SK-N-SH treated with all-trans-retinoic acid at 6 μM for 48 hours (cell line): ENCODE measurements around the gene SRPK3.

ENCODE experiments used
- ARNTL ChIP-seq: fragments of 450-650 bp; formaldehyde crosslinking; IDR thresholded peaks from 2 replicates; pipeline ENCODE4 v1.5.0; 2020; ENCODE audit warnings: low read depth, mild to moderate bottlenecking, moderate library complexity, borderline replicate concordance
- BACH2 ChIP-seq: fragments of 250-450 bp; sonication (Bioruptor Pico); IDR thresholded peaks from 2 replicates; pipeline ENCODE4 v1.9.0; 2021; ENCODE audit warnings: mild to moderate bottlenecking, borderline replicate concordance
- PPARA ChIP-seq: fragments of 250-450 bp; sonication (Bioruptor Pico); IDR thresholded peaks from 2 replicates; pipeline ENCODE4 v1.5.0; 2020; ENCODE audit warnings: mild to moderate bottlenecking, borderline replicate concordance
- TCF4 ChIP-seq: fragments of 250-450 bp; sonication (Bioruptor Pico); IDR thresholded peaks from 2 replicates; pipeline ENCODE4 v1.8.0; 2021; ENCODE audit warnings: mild to moderate bottlenecking, moderate library complexity, borderline replicate concordance
- ZFP3 ChIP-seq: fragments of 250-450 bp; sonication (Bioruptor Pico); IDR thresholded peaks from 2 replicates; pipeline ENCODE4 v1.5.0; 2020; ENCODE audit warnings: mild to moderate bottlenecking, moderate library complexity
- ZNF70 ChIP-seq: fragments of 450-650 bp; formaldehyde crosslinking; IDR thresholded peaks from 2 replicates; pipeline ENCODE4 v1.5.0; 2020; ENCODE audit warnings: mild to moderate bottlenecking, moderate library complexity
- TF ChIP-seq, protein P1 (sequence below): fragments of 250-450 bp; sonication (Bioruptor Pico); IDR thresholded peaks from 2 replicates; pipeline ENCODE4 v1.5.1; 2020; ENCODE audit warnings: low read depth, mild to moderate bottlenecking, moderate library complexity
- TF ChIP-seq, protein P2 (sequence below): fragments of 250-450 bp; sonication (Bioruptor Pico); IDR thresholded peaks from 2 replicates; pipeline ENCODE4 v1.8.0; 2020; ENCODE audit warnings: mild to moderate bottlenecking, moderate library complexity, borderline replicate concordance
- TF ChIP-seq, protein P3 (sequence below): fragments of 250-450 bp; sonication (Bioruptor Pico); IDR thresholded peaks from 2 replicates; pipeline ENCODE4 v1.5.0; 2020; ENCODE audit warnings: mild to moderate bottlenecking, moderate library complexity

DNA sequence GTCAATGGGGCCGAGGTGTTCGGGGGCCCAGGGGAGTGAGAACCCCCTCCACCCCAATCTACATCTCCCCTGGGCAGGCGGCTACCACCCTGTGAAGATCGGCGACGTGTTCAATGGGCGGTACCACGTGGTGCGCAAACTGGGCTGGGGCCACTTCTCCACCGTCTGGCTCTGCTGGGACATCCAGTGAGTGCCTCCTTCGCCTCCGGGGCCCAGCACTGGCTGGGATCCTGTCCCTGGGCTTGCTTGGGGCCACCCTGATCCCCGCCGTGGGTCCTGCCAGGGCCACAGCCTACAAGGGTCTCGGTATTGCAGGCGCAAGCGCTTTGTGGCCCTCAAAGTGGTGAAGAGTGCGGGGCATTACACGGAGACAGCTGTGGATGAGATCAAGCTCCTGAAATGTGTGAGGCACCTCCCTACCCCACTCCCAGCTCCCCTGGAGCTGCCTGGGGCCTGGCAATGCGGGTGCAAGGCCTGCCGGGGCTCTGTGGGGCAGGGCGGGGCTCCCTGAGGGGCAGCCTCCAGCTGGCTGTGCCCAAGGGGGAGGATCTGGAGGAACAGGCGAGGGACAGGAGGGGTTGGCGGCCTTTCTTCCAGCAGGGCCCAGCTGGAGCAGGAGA lies 697 bp downstream of the SRPK3 start:
- no peak for TF ChIP-seq BACH2 (CRISPR knock-in tag)
- TF ChIP-seq, protein P1, sequence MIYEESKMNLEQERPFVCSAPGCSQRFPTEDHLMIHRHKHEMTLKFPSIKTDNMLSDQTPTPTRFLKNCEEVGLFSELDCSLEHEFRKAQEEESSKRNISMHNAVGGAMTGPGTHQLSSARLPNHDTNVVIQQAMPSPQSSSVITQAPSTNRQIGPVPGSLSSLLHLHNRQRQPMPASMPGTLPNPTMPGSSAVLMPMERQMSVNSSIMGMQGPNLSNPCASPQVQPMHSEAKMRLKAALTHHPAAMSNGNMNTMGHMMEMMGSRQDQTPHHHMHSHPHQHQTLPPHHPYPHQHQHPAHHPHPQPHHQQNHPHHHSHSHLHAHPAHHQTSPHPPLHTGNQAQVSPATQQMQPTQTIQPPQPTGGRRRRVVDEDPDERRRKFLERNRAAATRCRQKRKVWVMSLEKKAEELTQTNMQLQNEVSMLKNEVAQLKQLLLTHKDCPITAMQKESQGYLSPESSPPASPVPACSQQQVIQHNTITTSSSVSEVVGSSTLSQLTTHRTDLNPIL (CRISPR knock-in tag): no peak
- TF ChIP-seq PPARA (CRISPR knock-in tag): no peak
- no peak for TF ChIP-seq ZNF70 (CRISPR knock-in tag)
- no peak for TF ChIP-seq ARNTL (CRISPR knock-in tag)
- no peak for TF ChIP-seq ZFP3 (CRISPR knock-in tag)
- TF ChIP-seq, protein P2, sequence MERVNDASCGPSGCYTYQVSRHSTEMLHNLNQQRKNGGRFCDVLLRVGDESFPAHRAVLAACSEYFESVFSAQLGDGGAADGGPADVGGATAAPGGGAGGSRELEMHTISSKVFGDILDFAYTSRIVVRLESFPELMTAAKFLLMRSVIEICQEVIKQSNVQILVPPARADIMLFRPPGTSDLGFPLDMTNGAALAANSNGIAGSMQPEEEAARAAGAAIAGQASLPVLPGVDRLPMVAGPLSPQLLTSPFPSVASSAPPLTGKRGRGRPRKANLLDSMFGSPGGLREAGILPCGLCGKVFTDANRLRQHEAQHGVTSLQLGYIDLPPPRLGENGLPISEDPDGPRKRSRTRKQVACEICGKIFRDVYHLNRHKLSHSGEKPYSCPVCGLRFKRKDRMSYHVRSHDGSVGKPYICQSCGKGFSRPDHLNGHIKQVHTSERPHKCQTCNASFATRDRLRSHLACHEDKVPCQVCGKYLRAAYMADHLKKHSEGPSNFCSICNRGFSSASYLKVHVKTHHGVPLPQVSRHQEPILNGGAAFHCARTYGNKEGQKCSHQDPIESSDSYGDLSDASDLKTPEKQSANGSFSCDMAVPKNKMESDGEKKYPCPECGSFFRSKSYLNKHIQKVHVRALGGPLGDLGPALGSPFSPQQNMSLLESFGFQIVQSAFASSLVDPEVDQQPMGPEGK: no peak
- TF ChIP-seq, protein P3, sequence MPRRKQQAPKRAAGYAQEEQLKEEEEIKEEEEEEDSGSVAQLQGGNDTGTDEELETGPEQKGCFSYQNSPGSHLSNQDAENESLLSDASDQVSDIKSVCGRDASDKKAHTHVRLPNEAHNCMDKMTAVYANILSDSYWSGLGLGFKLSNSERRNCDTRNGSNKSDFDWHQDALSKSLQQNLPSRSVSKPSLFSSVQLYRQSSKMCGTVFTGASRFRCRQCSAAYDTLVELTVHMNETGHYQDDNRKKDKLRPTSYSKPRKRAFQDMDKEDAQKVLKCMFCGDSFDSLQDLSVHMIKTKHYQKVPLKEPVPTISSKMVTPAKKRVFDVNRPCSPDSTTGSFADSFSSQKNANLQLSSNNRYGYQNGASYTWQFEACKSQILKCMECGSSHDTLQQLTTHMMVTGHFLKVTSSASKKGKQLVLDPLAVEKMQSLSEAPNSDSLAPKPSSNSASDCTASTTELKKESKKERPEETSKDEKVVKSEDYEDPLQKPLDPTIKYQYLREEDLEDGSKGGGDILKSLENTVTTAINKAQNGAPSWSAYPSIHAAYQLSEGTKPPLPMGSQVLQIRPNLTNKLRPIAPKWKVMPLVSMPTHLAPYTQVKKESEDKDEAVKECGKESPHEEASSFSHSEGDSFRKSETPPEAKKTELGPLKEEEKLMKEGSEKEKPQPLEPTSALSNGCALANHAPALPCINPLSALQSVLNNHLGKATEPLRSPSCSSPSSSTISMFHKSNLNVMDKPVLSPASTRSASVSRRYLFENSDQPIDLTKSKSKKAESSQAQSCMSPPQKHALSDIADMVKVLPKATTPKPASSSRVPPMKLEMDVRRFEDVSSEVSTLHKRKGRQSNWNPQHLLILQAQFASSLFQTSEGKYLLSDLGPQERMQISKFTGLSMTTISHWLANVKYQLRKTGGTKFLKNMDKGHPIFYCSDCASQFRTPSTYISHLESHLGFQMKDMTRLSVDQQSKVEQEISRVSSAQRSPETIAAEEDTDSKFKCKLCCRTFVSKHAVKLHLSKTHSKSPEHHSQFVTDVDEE (CRISPR knock-in tag): no peak
- no peak for TF ChIP-seq TCF4 (CRISPR knock-in tag)
